Measurements from ENCODE around the gene AFG3L2. TPM values are rescaled to one million over a fixed set of nuclear protein-coding genes. Genes with fewer than 3 reads are reported as not detected.

Gene AFG3L2
- total and polyA plus RNA-seq, 2 of the 13 experiments (the other 11 are each of a cell fraction or from before 2014, with no cell fraction given), result 28.6 to 86.9 TPM

DNA sequence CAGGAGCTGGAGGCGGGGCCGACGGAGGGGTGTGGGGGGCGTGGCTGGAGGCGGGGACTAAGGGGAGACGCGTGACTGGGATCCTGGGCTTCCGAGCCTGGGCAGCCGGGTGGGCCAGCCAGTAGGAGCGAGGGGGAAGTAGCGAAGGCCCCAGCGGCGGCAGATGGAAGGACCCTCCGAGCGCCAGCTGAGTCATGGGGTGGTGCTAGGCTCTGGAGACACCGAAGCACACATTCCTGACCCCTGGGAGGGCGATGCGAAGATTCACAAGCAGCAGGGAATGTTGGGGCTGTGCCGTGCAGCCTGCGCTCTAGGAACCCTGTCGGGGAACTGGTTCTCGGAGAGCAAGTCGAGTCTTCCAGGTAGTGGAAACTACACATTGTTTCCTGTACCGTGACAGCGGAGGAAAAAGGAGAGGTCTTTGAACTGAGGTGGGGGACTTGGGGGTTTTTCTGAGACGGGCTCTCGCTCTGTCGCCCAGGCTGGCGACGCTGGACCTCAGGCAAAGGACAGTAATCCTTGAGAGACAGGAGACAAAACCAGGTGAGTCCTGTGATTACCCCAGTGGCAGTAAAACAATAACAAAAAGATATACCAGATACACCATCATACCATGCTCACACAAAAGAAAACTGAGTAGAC is 650 bp upstream of the AFG3L2 start (continued):
- TF ChIP-seq, protein P1, sequence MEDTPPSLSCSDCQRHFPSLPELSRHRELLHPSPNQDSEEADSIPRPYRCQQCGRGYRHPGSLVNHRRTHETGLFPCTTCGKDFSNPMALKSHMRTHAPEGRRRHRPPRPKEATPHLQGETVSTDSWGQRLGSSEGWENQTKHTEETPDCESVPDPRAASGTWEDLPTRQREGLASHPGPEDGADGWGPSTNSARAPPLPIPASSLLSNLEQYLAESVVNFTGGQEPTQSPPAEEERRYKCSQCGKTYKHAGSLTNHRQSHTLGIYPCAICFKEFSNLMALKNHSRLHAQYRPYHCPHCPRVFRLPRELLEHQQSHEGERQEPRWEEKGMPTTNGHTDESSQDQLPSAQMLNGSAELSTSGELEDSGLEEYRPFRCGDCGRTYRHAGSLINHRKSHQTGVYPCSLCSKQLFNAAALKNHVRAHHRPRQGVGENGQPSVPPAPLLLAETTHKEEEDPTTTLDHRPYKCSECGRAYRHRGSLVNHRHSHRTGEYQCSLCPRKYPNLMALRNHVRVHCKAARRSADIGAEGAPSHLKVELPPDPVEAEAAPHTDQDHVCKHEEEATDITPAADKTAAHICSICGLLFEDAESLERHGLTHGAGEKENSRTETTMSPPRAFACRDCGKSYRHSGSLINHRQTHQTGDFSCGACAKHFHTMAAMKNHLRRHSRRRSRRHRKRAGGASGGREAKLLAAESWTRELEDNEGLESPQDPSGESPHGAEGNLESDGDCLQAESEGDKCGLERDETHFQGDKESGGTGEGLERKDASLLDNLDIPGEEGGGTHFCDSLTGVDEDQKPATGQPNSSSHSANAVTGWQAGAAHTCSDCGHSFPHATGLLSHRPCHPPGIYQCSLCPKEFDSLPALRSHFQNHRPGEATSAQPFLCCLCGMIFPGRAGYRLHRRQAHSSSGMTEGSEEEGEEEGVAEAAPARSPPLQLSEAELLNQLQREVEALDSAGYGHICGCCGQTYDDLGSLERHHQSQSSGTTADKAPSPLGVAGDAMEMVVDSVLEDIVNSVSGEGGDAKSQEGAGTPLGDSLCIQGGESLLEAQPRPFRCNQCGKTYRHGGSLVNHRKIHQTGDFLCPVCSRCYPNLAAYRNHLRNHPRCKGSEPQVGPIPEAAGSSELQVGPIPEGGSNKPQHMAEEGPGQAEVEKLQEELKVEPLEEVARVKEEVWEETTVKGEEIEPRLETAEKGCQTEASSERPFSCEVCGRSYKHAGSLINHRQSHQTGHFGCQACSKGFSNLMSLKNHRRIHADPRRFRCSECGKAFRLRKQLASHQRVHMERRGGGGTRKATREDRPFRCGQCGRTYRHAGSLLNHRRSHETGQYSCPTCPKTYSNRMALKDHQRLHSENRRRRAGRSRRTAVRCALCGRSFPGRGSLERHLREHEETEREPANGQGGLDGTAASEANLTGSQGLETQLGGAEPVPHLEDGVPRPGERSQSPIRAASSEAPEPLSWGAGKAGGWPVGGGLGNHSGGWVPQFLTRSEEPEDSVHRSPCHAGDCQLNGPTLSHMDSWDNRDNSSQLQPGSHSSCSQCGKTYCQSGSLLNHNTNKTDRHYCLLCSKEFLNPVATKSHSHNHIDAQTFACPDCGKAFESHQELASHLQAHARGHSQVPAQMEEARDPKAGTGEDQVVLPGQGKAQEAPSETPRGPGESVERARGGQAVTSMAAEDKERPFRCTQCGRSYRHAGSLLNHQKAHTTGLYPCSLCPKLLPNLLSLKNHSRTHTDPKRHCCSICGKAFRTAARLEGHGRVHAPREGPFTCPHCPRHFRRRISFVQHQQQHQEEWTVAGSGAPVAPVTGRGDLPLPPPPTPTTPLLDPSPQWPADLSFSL (CRISPR knock-in tag; IDR thresholded peaks at IDR 0.05), result no peak
- TF ChIP-seq SMARCC2 (IDR thresholded peaks at IDR 0.05), result no peak
- TF ChIP-seq ZNF276 (CRISPR knock-in tag; IDR thresholded peaks at IDR 0.05; ENCODE audit: low read depth), result no peak
- TF ChIP-seq PTBP1 (IDR thresholded peaks at IDR 0.05; ENCODE audit: low read depth, low read length, poor library complexity, severe bottlenecking), result no peak
- no peak for TF ChIP-seq ZNF615 (CRISPR knock-in tag; IDR thresholded peaks at IDR 0.05; ENCODE audit: borderline replicate concordance)
- no peak for TF ChIP-seq PAWR (CRISPR knock-in tag; IDR thresholded peaks at IDR 0.05; ENCODE audit: borderline replicate concordance)
- TF ChIP-seq SNAI1 (CRISPR knock-in tag; IDR thresholded peaks at IDR 0.05; ENCODE audit: borderline replicate concordance), result no peak
- TF ChIP-seq ZNF629 (CRISPR knock-in tag; conservative IDR thresholded peaks at IDR 0.05), result no peak
- TF ChIP-seq HNF4A (CRISPR knock-in tag; IDR thresholded peaks at IDR 0.05), result peak; percentile 37
- peak; percentile 14 for TF ChIP-seq RBM22 (optimal IDR thresholded peaks at IDR 0.05; ENCODE audit: low read length)
- no peak for TF ChIP-seq RFX3 (CRISPR knock-in tag; IDR thresholded peaks at IDR 0.05)
- peak; percentile 59; the same call in 1 of the 2 replicates for TF ChIP-seq ZNF264 (CRISPR knock-in tag; IDR thresholded peaks at IDR 0.05)
- no peak for TF ChIP-seq MXD1 (CRISPR knock-in tag; IDR thresholded peaks at IDR 0.05)
- peak; percentile 25; the same call in 1 of the 2 replicates for TF ChIP-seq ZNF503 (CRISPR knock-in tag; IDR thresholded peaks at IDR 0.05)

Measured in HepG2 (cell line).